ENCODE data around the gene RERE. TPM values are rescaled to one million over a fixed set of nuclear protein-coding genes. Genes with fewer than 3 reads are reported as not detected.

Gene RERE
- total RNA-seq, 1 donor from 2014 or later: 19.2 TPM

- no peak for TF ChIP-seq CTCF (IDR thresholded peaks at IDR 0.05; ENCODE audit: insufficient read depth, low read length, severe bottlenecking)
- FAIRE-seq (no peak), DNase-seq (ENCODE audit: low read depth) (no peak)
Observed at GRCh38 chr1:8465013-8465412, 352.4 kb downstream of the RERE start.

GRCh38 chr1:8464377-8464776, 353.1 kb downstream of the RERE start:
- no peak for TF ChIP-seq CTCF (IDR thresholded peaks at IDR 0.05; ENCODE audit: insufficient read depth, low read length, severe bottlenecking)
- Histone ChIP-seq H3K36me3 (ENCODE audit: control insufficient read depth, insufficient read depth, low read length) (peaks cover 5% of the 10 kb centered on the region), H3K27me3 (ENCODE audit: control insufficient read depth, insufficient read depth, low read length) (no peaks in the 10 kb centered on the region), H3K4me3 (ENCODE audit: low read depth, low read length) (no peak overlapping the region)
- FAIRE-seq: no peak
- no peak for DNase-seq (ENCODE audit: low read depth)

More at GRCh38 chr1:8465013-8465412, 352.4 kb downstream of the RERE start:
- Histone ChIP-seq H3K36me3 (ENCODE audit: control insufficient read depth, insufficient read depth, low read length) (peaks cover 5% of the 10 kb centered on the region), H3K4me3 (ENCODE audit: low read depth, low read length) (no peak overlapping the region), H3K27me3 (ENCODE audit: control insufficient read depth, insufficient read depth, low read length) (no peaks in the 10 kb centered on the region)

- DNase-seq (ENCODE audit: low read depth): peak; percentile 17
Observed at GRCh38 chr1:8463144-8463927, 354.1 kb downstream of the RERE start.

GRCh38 chr1:8462371-8462892, 355.0 kb downstream of the RERE start:
- Histone ChIP-seq H3K36me3 (ENCODE audit: control insufficient read depth, insufficient read depth, low read length) (peaks cover 5% of the 10 kb centered on the region), H3K4me3 (ENCODE audit: low read depth, low read length) (no peak overlapping the region), H3K27me3 (ENCODE audit: control insufficient read depth, insufficient read depth, low read length) (no peaks in the 10 kb centered on the region)
- DNase-seq (ENCODE audit: low read depth): no peak
- TF ChIP-seq CTCF (IDR thresholded peaks at IDR 0.05; ENCODE audit: insufficient read depth, low read length, severe bottlenecking): no peak
- no peak for FAIRE-seq

More at GRCh38 chr1:8463144-8463927, 354.1 kb downstream of the RERE start:
- Histone ChIP-seq H3K27me3 (ENCODE audit: control insufficient read depth, insufficient read depth, low read length) (no peaks in the 10 kb centered on the region), H3K36me3 (ENCODE audit: control insufficient read depth, insufficient read depth, low read length) (peaks cover 5% of the 10 kb centered on the region), H3K4me3 (ENCODE audit: low read depth, low read length) (no peak overlapping the region)
- FAIRE-seq: no peak
- TF ChIP-seq CTCF (IDR thresholded peaks at IDR 0.05; ENCODE audit: insufficient read depth, low read length, severe bottlenecking): no peak

GRCh38 chr1:8461351-8462110, 355.9 kb downstream of the RERE start:
- DNase-seq (ENCODE audit: low read depth): no peak
- Histone ChIP-seq H3K4me3 (ENCODE audit: low read depth, low read length) (no peak overlapping the region), H3K27me3 (ENCODE audit: control insufficient read depth, insufficient read depth, low read length) (no peaks in the 10 kb centered on the region), H3K36me3 (ENCODE audit: control insufficient read depth, insufficient read depth, low read length) (peaks cover 5% of the 10 kb centered on the region)
- TF ChIP-seq CTCF (IDR thresholded peaks at IDR 0.05; ENCODE audit: insufficient read depth, low read length, severe bottlenecking): no peak
- no peak for FAIRE-seq

All from bronchial epithelial cell (primary cell).